HG02870 (cell line): ENCODE data around the gene FAM180B.
"Not testable (repeated sequence)": the region's sequence is repeated elsewhere in the genome, so short reads cannot be mapped to it uniquely, and the experiment has no call there.

ENCODE experiments used
- ATAC-seq: cut with Tn5 transposase; IDR thresholded peaks from one replicate; pipeline ENCODE4 v1.9.1; 2021; ENCODE audit warnings: mild to moderate bottlenecking, moderate library complexity; ENCODE audit not compliant: unreplicated experiment

FAM180B gene, protein sequence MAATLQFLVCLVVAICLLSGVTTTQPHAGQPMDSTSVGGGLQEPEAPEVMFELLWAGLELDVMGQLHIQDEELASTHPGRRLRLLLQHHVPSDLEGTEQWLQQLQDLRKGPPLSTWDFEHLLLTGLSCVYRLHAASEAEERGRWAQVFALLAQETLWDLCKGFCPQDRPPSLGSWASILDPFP

DNA sequence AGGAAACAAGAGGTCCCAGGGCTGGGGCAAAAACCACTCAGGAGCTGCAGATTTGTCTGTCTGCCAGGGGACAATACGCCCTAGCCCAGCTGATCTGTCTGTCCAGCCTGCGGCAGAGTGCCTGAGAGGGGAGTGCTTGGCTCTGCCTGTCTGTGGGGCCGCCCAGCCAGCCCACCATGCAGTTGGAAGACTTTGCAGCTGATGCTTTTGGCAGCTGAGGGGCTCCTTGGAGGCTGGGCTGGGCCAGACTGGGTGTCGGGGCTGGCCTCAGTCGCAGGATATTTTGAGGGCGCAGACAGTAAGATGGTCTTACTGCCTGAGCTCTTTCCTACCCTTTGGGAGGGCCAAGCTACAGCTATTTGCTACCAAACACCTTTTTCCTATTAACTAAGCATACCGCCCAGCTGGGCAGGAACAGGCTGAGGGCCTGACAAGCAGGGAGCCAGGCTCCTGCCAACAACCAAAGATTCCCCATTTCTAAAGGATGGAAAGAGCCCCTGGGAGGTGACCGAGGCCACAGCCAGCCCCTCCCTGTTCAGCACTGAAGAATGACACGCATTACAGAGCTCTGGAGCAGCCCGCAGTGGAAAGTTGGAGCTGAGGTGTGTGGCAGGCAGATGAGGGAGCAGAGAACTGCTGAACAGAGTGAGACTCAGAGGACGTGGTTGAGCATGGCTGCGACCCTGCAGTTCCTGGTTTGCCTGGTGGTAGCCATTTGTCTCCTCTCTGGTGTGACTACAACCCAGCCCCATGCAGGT, at the start of gene FAM180B:
Gene FAM180B, plus strand, starts transcription at position 581 of the 758 bp plus-strand sequence. Its CDS starts 91 bp downstream, at position 672.
- ATAC-seq = no peak

DNA sequence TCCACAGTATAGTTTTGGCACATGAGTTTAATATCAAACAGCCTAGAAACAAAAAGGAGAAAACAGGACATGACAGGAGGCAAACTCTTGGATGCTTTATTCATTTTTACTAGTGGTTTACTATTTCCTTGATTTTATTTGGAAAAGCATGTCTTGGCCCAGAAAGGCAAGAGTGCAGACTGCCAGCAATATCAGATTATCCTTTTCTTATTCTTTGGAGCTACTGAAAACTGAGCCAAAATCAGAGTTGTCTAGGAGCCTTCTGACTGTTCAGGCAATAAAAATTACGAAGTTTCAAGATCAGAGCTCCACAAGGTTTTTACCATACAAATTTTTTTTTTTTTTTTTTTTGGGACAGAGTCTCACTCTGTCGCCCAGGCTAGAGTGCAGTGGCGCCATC, 49.6 kb upstream of the FAM180B start:
- no peak for ATAC-seq

DNA sequence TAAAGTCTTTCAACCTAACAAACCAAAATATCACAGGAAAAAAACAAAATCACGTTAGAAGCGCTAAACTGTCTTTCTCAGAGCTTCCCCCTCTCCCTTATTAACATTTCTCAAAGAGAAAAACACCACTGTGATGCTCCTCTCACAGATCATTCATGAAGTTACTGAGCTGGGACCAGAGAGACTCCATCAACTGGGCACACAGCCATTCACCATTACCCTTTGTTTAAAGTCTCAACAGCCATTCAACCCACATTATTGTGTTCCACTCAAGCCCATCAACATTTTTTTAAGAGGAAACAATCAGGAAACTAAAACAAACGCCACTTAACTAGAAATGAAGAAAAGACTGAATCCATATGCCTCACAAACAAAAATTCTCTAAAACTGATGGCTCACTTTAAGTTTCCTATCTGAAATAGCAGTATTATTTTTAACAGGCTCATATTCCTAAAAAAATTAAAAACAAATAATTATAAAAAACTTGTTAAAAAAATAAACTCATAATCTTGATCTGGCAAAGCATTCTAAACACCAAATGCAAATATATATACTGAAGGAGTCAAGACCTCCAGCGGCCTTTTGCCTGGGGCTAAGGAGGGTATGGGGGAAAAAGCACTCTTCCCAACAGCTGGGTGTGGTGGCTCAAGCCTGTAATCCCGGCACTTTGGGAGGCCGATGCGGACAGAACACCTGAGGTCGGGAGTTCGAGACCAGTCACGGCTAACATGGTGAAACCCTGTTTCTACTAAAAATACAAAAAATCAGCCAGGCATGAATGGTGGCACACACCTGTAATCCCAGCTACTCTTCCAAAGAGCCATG, 47.5 kb upstream of the FAM180B start:
- ATAC-seq = no peak

DNA sequence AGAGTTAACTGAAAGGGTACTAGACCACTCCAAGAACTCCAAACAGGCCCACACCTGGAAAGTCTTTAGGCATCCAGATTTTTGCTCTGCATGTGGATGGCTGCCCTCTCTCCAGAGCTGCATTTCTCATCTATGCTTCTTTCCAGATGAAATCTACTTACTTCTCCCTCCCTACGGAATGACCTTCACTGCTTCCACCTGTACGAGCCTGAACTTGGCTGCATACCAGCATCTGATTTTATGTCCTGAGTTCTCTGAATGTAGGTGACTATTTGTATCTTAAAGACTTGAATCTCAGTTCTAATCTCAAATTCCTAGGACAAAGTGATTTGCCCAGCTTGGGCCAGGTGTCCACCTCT, 46.8 kb upstream of the FAM180B start:
- ATAC-seq = no peak

DNA sequence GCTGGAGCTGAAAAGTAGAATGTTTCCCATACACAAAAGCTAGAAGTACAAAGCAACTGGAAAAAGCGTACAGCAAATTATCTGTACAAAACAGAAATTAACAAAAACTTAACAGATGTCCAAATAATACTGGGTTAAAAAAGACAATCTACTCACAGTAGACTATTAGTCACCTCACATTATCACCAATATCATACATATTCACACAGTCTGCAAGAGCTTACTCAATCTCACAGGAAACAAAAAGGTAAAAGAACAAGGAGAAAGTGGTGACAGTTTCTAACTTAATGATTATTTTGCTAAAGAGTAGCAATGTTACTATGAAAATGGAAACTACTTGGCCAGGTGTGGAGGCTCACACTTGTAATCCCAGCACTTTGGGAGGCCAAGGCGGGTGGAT, 45.4 kb upstream of the FAM180B start:
- no peak for ATAC-seq

DNA sequence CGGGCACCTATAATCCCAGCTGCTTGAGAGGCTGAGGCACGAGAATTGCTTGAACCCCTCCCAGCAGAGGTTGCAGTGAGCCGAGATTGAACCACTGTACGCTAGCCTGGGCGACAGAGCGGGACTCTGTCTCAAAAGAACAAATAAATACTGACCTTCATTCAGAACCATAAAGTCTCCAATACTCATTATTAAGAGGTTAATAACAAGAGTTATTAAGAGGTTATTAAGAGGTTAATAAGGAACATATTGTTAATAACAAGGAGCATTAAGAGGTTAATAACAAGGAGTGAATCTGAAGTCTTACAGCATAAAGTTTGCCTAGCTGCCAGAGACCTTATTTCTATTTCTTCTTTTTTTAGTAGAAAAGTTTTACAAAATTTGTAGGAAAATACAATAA, 41.2 kb upstream of the FAM180B start:
- no peak for ATAC-seq

DNA sequence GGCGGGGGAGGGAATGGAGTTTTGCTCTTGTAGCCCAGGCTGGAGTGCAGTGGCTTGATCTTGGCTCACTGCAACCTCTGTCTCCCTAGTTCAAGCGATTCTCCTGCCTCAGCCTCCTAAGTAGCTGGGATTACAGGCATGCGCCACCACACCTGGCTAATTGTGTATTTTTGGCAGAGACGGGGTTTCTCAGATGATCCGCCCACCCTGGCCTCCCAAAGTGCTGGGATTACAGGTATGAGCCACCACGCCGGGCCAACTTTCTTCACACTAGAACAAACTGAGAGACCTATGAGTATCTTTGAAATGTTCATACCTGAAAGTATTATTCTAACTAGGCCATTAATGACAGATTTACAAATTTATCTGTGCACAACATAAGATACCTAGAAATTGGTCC, 40.2 kb upstream of the FAM180B start:
- not testable (repeated sequence) for ATAC-seq

DNA sequence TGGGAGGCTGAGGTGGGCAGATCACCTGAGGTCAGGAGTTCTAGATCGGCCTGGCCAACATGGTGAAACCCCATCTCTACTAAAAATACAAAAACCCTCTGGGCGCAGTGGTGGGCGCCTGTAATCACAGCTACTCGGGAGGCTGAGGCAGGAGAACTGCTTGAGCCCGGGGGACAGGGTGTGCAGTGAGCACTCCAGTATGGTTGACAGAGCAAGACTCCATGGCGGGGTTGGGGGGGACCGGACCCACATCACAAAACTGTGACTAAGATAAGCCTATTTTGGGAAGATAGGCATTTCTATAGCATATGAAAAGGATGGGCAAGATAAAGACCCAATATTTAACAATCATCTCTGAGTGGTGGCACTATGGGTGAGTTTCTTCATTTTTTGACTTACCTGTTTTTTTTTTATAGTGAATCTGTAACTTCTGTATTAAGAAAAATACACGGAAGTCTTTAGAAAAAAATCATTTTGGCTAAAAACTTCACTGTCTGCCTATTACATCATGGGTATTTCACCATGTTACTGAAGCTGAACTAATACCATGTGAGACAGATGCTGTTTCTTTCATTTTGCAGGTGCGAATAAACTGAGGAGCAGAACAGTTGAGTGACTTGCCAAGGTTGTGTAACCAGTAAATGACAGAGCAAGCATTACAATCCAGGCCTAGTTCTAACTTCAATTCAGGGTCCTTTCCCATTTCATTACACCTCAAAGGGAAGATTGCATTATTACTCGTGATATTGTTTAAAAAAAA, 36.0 kb upstream of the FAM180B start:
- ATAC-seq = no peak

DNA sequence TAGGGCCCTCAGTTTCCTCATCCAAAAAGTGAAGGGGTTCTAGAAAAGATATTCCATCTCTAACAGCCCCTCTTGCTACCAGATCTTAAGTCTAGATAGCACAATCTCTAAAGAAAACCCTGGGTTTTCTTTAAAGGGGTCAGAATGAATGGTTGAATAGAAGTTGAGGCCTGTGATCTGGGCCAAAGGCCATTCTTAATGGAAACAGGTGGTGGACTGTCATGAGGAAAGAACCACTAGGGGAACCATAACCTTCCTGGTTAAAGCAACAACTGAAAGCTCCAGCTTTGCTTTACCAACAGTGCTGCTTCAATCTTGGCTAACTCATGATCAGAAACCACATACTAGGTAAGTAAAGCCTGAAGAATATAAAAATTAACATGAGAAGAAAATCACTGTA, 35.4 kb upstream of the FAM180B start:
- no peak for ATAC-seq

DNA sequence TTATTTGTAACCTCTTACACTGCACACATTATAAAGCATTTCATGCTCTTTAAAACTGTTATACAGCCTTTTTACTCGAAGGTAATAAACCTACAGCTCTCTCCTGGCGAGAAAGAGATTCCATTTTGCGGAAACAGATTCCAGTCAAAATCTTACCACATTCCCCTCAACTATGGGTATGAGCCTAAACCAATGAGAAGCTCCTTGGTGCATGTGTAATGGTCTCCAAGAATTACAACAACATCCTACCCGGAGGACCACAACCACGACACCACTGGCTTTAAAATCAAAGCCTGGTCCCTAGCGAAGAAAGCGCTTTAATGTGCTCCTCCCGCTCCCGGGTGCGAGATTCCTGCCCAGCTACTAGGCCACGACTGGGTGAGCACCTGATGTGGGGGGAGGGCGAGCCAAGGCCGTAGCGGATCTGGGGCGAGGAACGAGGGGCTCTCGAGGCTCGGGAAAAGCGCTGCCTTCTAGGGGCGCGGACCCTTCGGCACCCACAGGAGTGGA, 34.4 kb upstream of the FAM180B start:
- ATAC-seq = no peak

DNA sequence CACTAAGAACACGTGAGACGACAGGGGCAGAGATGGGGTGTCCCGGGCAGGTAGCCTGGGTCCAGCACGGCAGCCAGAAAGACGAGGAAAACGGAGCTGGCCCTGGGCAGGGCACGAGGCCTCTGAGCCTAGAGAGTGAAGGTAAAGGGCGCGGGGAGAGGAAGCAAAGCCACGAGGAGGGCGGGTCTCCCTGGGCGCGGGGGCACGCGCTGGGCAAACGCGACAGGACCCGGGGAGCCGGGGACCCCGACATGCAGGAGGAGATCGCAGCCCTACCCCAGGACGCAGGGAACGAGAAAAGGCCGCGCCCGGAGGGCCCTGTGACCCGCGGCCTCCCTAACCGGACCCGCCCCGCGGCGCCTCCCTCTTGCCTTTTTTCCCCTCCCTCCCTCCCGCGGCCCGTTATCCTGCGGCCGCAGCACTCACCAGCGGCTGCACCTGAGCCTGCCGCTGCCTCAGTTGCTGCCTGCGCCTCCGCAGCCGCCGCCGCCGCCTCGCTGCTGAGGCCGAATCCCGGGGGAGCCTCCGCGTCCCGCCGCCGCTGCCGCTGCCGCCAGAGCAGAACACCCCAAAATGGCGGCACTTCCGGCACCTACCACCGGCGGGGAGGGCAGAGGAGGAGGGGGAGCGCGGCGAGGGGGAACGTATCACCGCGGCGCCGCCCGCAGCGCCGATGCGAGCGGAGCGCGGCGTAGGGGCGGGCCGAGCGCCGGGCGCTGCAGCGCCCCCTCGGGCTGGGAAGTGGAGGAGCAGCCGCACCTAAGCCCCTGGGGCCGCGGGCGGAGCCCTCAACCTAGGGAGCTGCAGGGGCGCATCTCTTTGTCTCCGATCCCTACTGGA, 33.7 kb upstream of the FAM180B start, which contains the start of gene CELF1:
Gene CELF1, minus strand, starts transcription at position 567 of the 840 bp plus-strand sequence. CDS start 53,609 bp downstream, outside the sequence.
- peak; percentile 86 for ATAC-seq

DNA sequence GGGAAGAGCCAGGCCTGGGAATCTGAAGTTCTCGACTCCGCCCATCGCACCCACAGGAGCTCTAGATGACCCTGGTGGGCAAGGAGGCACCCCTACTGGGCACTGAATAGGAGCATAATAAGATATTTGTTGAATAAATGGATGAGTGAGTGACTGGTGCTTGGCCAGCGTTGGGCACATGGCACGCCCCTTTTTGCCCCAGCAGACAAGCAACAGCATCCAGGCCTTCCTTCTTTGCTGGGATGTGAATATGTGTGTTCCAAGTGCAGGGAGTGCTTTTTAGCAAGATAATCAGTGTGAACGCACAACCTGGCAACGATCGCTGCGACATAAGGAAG, 33.1 kb upstream of the FAM180B start:
- peak; percentile 12 for ATAC-seq

DNA sequence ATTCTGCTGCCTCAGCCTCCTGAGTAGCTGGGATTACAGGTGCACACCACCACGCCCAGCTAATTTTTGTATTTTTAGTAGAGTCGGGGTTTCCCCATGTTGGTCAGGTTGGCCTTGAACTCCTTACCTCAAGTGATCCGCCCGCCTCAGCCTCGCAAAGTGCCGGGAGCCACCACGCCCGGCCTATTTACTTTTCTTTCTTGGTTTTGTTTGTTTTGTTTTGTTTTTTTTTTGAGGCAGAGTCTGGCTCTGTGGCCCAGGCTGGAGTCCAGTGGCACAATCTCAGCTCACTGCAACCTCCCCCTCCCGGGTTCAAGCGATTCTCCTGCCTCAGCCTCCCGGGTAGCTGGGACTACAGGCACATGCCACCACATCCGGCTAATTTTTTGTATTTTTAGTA, 29.5 kb upstream of the FAM180B start:
- not testable (repeated sequence) for ATAC-seq

DNA sequence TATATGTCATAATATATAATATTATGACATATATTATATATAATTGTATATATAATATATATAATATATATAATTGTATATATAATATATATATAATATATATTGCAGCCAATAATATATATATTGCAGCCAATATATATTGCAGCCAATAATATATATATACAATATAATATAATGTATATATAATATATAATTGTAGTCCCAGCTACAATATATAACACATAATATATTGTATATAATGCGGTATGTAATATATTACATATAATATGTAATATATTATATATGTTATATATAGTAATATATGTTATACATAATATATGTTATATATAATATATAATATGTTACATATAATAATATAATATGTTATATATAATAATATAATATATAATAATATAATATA, 27.8 kb upstream of the FAM180B start:
- ATAC-seq = no peak

DNA sequence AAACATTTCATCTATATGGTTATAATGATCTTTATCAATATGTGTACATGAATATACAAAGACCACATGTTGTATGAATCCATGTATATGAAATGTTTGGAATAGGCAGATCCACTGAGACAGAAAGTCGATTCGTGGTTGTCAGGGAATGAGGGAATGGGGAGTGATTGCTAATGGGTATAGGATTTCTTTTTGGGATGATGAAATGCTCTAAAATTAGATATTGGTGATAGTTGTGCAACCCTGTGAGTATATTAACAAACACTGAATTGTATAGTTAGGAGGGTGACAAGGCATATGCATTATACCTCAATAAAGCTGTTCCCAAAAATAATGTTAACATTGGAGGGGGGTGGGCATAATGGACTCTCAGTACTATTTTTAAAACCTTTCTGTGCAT, 26.1 kb upstream of the FAM180B start:
- no peak for ATAC-seq

DNA sequence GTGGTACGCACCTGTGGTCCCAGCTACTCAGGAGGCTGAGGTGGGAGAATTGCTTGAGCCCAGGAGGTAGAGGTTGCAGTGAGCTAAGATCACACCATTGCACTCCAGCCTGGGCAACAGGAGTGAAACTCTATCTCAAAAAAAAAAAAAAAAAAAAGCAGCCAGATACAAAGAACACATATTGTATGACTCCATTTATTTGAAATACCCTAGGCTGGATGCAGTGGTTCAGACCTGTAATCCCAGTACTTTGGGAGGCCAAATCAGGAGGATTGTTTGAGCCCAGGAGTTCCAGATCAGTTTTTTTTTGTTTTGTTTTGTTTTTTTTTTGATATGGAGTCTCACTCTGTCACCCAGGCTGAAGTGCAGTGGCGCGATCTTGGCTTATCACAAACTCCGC, 24.1 kb upstream of the FAM180B start:
- not testable (repeated sequence) for ATAC-seq

DNA sequence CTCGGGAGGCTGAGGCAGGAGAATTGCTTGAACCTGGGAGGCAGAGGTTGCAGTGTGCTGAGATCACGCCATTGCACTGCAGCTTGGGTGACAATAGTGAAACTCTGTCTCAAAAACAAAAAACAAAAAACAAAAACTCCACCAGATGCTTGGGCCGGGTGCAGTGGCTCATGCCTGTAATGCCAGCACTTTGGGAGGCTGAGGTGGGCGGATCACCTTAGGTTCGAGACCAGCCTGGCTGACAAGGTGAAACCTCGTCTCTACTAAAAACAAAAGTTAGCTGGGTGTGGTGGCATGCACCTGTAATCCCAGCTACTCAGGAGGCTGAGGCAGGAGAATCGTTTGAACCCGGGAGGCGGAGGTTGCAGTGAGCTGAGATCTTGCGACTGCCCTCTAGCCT, 22.1 kb upstream of the FAM180B start:
- not testable (repeated sequence) for ATAC-seq

DNA sequence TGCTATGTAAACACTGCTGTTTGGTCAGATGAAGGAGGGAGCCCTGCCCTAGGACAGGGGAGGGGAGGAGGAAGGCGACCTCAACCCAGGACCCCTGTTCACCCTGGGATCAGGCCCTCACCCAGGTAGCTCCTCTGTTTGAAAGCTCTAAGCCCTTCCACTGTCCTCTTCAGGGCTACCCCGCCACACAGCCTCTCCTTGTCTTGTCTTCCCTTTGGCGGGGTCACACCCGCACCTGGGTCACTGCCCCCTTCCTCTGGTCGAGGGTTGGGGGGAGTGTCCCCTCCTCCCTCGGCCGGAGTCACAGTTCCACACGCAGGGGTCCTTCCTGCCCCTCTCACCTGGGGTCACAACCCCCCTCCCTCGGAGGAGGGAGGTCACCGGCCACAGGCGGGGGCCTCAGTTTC, 21.5 kb upstream of the FAM180B start:
- ATAC-seq = no peak

DNA sequence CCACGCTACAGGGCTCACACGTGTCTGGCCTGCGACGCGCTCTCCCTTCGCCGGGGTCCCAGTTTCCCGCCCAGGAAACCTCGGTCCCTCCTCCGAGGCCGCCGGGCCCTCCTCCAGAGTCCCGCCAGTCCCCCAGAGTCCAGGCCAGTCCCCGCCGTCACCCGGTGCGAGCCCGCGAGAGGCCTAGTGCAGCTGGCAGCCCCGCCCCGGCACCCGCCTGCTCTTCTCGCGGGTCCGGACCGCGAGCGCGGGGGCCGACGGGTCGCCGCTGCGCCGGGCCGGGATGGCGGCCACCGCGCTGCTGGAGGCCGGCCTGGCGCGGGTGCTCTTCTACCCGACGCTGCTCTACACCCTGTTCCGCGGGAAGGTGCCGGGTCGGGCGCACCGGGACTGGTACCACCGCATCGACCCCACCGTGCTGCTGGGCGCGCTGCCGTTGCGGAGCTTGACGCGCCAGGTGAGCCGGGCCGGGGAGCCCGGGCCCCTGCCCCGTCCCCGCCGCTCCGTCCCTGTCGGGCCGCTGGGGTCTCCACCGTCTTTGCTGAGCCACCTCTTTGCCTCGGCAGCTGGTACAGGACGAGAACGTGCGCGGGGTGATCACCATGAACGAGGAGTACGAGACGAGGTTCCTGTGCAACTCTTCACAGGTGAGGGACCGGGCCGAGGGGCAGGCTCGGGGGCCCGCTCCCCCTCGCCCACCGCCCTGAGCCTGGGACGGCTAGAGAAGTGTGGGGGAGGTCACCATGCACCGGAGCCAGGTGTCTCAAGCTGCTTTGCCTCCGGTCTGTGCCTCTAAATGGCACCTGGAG, 20.9 kb upstream of the FAM180B start, which contains the start of gene PTPMT1:
Gene PTPMT1, plus strand, starts transcription at position 260 of the 809 bp plus-strand sequence. Its CDS starts 24 bp downstream, at position 284.
- ATAC-seq = peak; percentile 79
